ENCODE measurements around the gene ITGA6. TPM values are rescaled to one million over a fixed set of nuclear protein-coding genes. Genes with fewer than 3 reads are reported as not detected.

Gene ITGA6
- total RNA-seq, 6 experiments from 2014 or later = 10.7 to 26.8 (median 17.2) TPM

DNA sequence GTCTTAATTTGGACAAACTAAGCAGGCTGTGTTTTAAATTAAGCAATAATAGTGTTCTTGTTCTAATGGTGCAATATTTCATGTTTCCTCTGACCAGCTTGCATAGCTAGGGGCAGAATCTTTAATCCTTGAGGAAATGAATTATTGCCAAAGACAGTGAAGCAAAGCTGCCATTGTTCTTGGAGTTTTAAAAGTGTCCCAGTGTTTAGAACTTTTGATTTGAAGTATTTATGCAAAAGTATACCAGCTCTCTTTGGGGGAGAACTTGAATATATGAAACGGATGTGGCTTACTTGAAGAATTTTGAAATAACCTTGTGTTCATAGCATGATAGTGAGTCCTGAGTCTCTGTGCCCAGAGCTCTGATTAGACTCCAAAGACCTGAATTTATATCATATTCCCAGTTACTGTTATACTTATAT, 33.4 kb downstream of the ITGA6 start:
- no peak for DNase-seq
- 43% methylated on average over 1 of the region's 1 CpG for WGBS (ENCODE audit: insufficient coverage, low coverage, low lambda C conversion rate, missing lambda C conversion rate)
- no peak for TF ChIP-seq POLR2A (IDR thresholded peaks at IDR 0.05)
- TF ChIP-seq, protein P1, sequence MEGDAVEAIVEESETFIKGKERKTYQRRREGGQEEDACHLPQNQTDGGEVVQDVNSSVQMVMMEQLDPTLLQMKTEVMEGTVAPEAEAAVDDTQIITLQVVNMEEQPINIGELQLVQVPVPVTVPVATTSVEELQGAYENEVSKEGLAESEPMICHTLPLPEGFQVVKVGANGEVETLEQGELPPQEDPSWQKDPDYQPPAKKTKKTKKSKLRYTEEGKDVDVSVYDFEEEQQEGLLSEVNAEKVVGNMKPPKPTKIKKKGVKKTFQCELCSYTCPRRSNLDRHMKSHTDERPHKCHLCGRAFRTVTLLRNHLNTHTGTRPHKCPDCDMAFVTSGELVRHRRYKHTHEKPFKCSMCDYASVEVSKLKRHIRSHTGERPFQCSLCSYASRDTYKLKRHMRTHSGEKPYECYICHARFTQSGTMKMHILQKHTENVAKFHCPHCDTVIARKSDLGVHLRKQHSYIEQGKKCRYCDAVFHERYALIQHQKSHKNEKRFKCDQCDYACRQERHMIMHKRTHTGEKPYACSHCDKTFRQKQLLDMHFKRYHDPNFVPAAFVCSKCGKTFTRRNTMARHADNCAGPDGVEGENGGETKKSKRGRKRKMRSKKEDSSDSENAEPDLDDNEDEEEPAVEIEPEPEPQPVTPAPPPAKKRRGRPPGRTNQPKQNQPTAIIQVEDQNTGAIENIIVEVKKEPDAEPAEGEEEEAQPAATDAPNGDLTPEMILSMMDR (IDR thresholded peaks at IDR 0.05) = no peak

DNA sequence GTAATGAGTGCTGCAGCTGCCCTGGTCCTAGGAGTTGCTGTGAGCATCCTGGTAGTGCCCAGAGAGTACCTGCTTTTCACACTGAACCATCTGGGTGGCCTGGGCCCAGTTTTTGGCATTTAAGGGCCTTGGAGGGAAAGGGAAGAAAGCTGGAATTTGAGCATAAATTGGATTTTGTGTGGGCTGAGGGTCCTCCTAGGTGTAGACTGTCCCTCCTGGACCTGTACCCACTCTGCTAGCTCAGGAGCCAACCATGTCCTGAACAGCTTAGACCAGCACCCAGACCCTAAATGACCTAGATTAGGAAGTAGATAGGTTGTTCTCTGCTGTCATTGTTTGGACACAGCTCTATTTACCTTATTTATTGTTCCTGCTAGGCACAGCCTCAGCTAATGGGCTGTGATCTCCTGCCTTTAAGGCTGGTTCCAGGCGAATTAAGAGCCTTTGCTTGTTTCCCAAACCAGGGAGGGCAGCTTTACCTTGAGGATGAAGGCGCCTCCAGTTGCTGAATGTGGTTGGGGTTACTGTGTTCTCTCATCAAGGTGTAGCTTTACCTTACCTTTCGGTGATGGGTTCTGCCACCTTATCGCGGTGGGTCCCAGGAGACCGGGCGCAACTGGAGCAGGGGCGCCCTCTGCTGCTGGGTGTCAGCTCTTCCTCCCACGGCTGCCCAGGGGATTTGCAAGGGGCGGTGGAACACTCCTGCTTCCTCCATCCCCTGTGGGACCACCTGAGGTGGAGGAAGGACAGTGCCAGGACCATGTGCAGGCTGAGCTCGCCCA, 34.4 kb downstream of the ITGA6 start:
- ATAC-seq = peak; percentile 79 to 83 (median 80)
- TF ChIP-seq POLR2A (IDR thresholded peaks at IDR 0.05) = no peak
- TF ChIP-seq, protein P1 (IDR thresholded peaks at IDR 0.05) = peak; percentile 85 to 92 (median 90)
- Histone ChIP-seq H3K36me3 (no peaks in the 10 kb centered on the region), H3K27ac (no peak overlapping the region), H3K27me3 (no peaks in the 10 kb centered on the region), H3K4me1 (peaks cover 0 to 11% (median 2%) of the 10 kb centered on the region in 4 donors), H3K9me3 (no peaks in the 10 kb centered on the region), H3K4me3 (no peak overlapping the region)
- DNase-seq = peak; percentile 71 to 80 (median 74)
- 3% methylated on average over 6 of the region's 11 CpGs for WGBS (ENCODE audit: insufficient coverage, low coverage, low lambda C conversion rate, missing lambda C conversion rate)
- intact Hi-C loops (cut with DNase I) = loop anchor here (5.0 kb wide), 1 partner anchor 289 kb away; no protein-coding TSS in a partner anchor

More for the DNA sequence above, 33.4 kb downstream of the ITGA6 start:
- Histone ChIP-seq H3K4me1 (peaks cover 0 to 11% (median 2%) of the 10 kb centered on the region in 4 donors), H3K4me3 (no peak overlapping the region), H3K9me3 (no peaks in the 10 kb centered on the region), H3K27me3 (no peaks in the 10 kb centered on the region), H3K27ac (no peak overlapping the region), H3K36me3 (no peaks in the 10 kb centered on the region)
- intact Hi-C loops (cut with DNase I) = loop anchor here (5.0 kb wide), 1 partner anchor 288 kb away; no protein-coding TSS in a partner anchor
- no peak for ATAC-seq

DNA sequence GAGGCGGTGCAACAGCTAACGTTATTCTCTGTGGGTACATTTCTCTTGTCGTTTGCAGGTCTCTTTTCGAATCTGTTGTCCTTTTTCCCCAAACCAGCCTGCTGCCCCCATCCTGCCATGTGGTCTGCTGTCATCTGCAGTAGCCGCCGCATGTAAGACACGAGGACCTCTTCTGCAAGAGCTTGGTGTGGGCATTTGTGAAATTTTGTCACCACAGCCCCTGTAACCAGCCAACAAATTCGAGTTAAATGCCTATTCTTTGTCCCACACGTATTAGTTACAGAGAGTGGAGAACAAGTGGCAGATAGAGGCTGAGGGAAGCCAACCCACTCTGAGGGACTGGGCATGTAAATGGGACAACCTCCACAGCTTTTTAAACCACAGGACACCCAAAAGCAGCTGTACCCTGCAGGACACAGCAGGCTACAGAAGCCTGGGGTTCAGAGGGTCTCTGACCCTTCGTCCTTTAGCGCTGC, 35.0 kb downstream of the ITGA6 start:
- Histone ChIP-seq H3K27ac (no peak overlapping the region), H3K27me3 (no peaks in the 10 kb centered on the region), H3K4me3 (no peak overlapping the region), H3K4me1 (peaks cover 0 to 11% (median 2%) of the 10 kb centered on the region in 4 donors), H3K9me3 (no peaks in the 10 kb centered on the region), H3K36me3 (no peaks in the 10 kb centered on the region)
- intact Hi-C loops (cut with DNase I) = loop anchor here (5.0 kb wide), 1 partner anchor 290 kb away; no protein-coding TSS in a partner anchor
- ATAC-seq = no peak
- 41% methylated on average over 9 of the region's 11 CpGs for WGBS (ENCODE audit: insufficient coverage, low coverage, low lambda C conversion rate, missing lambda C conversion rate)
- no peak for DNase-seq
- no peak for TF ChIP-seq POLR2A (IDR thresholded peaks at IDR 0.05)
- TF ChIP-seq, protein P1 (IDR thresholded peaks at IDR 0.05) = peak in 1 of 4 donors; percentile 6

DNA sequence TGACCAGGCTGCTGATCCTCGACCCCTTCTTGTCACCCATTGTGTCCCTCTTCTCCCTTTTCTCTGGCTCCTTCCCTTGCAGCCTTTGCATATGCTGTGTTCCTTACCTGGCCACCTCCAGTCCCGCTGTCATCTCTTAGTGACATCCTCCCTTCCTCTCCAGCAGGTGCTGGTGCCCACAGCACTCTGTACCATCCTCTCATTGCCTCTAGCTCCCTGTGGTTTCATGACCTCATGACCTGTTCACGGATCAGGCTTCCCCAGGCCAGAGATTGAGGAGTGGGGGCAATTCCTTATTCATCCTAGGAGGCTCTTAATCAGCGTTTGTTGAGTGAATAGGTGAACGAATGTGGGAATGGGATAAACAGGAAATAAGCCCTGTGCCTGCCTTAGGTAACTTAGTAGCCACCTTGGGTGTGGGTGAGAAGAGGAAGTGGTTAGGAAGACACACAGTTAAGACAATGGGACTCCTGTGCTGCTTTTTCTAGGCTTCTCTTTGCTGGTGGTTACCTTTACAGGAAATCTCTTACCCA, 35.5 kb downstream of the ITGA6 start:
- intact Hi-C loops (cut with DNase I) = loop anchor here (5.0 kb wide), 1 partner anchor 291 kb away; no protein-coding TSS in a partner anchor
- H3K27ac ChIP-seq = no peak overlapping the region
- DNase-seq (no peak), ATAC-seq (no peak)
- no peaks in the 10 kb centered on the region for H3K9me3 ChIP-seq
- H3K4me1 ChIP-seq = peaks cover 0 to 11% (median 2%) of the 10 kb centered on the region in 4 donors
- no peaks in the 10 kb centered on the region for H3K27me3 ChIP-seq
- no peak overlapping the region for H3K4me3 ChIP-seq
- WGBS (ENCODE audit: insufficient coverage, low coverage, low lambda C conversion rate, missing lambda C conversion rate) = 43% methylated on average over 5 of the region's 5 CpGs
- no peaks in the 10 kb centered on the region for H3K36me3 ChIP-seq
- TF ChIP-seq, protein P1 (IDR thresholded peaks at IDR 0.05) = no peak
